Common myeloid progenitor, CD34-positive (primary cell): ENCODE data around the gene CNPY3.

Experiments
- CTCF ChIA-PET: fragments of 350-600 bp; sonication (Branson Sonifier 250); formaldehyde crosslinking; loops from one replicate; lab custom pipeline; 2021; ENCODE audit warnings: antibody characterized with exemption; lab: Charles Lee
- POLR2A ChIA-PET: fragments of 350-600 bp; sonication (Branson Sonifier 250); formaldehyde crosslinking; loops from one replicate; lab custom pipeline; 2021; ENCODE audit warnings: antibody characterized with exemption; lab: Charles Lee
- DNase-seq, 3 donors: peaks; one replicate each; pipeline versions ENCODE4 v3.0.0 to v3.0.0-alpha.2; 2013
- H3K27ac ChIP-seq, 2 experiments: 1 replicate in 1 of 2; 2 replicates in 1 of 2; pipeline ENCODE4 v1.7.0; 2013; ENCODE audit warnings: inconsistent platforms in 2 of 2, low read length in 2 of 2, mild to moderate bottlenecking in 2 of 2, low read depth in 1 of 2, moderate library complexity in 1 of 2; ENCODE audit not compliant: severe bottlenecking in 2 of 2, insufficient read depth in 1 of 2, poor library complexity in 1 of 2
- H3K27me3 ChIP-seq, 5 experiments: replicated peaks in 2 of 5; 1 replicate in 3 of 5; 2 replicates in 2 of 5; pipeline versions ENCODE4 v1.6.1 to v1.7.0; 2013; ENCODE audit warnings: low read length in 4 of 5, mild to moderate bottlenecking in 2 of 5, moderate library complexity in 2 of 5, inconsistent platforms in 1 of 5; ENCODE audit not compliant: insufficient read depth in 5 of 5, control insufficient read depth in 4 of 5
- H3K36me3 ChIP-seq, 4 experiments: 1 replicate in 2 of 4; 2 replicates in 2 of 4; pipeline versions ENCODE4 v1.6.1 to v1.7.0; 2013; ENCODE audit warnings: low read length in 3 of 4, control low read depth in 1 of 4, mild to moderate bottlenecking in 1 of 4; ENCODE audit not compliant: control insufficient read depth in 4 of 4, insufficient read depth in 4 of 4
- H3K4me1 ChIP-seq, 4 experiments: 1 replicate in 3 of 4; 2 replicates in 1 of 4; pipeline versions ENCODE4 v1.6.1 to v1.7.1; 2013; ENCODE audit warnings: low read length in 3 of 4, mild to moderate bottlenecking in 3 of 4, control low read depth in 1 of 4, inconsistent platforms in 1 of 4, moderate library complexity in 1 of 4; ENCODE audit not compliant: control insufficient read depth in 4 of 4, insufficient read depth in 4 of 4; ENCODE audit errors: control extremely low read depth in 1 of 4
- H3K4me3 ChIP-seq, 7 experiments: 1 replicate in 4 of 7; 2 replicates in 3 of 7; pipeline versions ENCODE4 v1.5.1 to v1.7.0; 2013; ENCODE audit warnings: mild to moderate bottlenecking in 7 of 7, low read length in 6 of 7, moderate library complexity in 6 of 7, inconsistent platforms in 2 of 7, low read depth in 2 of 7, control low read depth in 1 of 7; ENCODE audit not compliant: insufficient read depth in 4 of 7, control insufficient read depth in 1 of 7; ENCODE audit errors: extremely low read depth in 1 of 7
- H3K9me3 ChIP-seq, 5 experiments: 1 replicate in 4 of 5; 2 replicates in 1 of 5; pipeline versions ENCODE4 v1.6.1 to v1.7.1; 2013; ENCODE audit warnings: low read length in 4 of 5, mild to moderate bottlenecking in 2 of 5, inconsistent platforms in 1 of 5, low read depth in 1 of 5, moderate library complexity in 1 of 5; ENCODE audit not compliant: control insufficient read depth in 4 of 5, insufficient read depth in 2 of 5; ENCODE audit errors: control extremely low read depth in 1 of 5
- whole genome bisulfite sequencing: methylation state at CpG from one replicate; pipeline ENCODE4 v1.1.5; 2013; ENCODE audit not compliant: insufficient coverage; 5-methylcytosine and 5-hydroxymethylcytosine counted together

Gene CNPY3

DNA sequence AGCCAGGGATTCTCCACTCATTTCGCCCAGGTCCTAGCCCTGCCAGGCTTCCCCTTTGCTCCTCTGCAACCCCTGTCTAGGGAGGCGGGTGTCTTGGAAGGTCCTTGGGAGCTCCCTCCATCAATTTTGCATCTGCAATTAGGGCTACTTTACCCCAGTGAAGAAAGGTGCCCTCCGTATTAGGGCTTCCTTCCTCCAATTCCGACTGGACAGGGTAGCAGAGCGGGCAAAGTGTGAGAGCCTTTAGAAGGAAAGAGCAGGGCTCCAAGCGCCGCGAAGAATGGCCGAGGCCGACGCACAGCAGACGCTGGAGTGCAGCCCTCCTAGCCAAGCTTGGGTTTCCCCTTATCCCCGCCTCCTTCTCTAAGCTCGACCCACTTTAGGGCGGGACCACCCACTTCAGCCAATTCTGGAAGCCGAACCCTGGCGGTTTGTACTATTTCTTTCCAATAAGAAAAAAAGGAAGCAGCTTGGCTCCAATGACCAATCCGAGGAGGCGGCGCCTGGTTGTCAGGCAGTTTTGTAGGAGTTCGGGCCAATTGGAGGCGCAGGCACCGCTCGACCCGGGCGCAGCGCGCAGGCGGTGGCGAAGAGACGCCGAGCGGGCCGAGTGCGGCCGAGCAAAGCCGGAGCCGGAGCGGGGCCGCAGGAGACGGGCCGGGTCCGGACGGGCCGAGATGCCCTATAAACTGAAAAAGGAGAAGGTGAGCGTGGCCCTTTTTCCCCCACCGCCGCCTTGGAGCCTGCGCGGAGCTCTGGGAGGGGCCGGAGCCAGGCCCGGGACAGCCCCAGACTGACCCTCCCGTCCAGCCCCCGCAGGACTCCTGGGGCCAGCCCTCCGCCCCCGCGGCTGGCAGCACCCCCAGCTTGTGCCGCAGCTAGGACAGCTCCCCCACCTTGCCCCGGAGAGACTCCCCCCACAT is 55.0 kb downstream of the CNPY3 start, which contains the start of gene PPP2R5D:
TSS of gene PPP2R5D (plus strand) at position 570 of the 923 bp plus-strand sequence. CDS start at position 678, 108 bp downstream.
- H3K36me3 ChIP-seq: peaks cover 0 to 20% (median 16%) of the 10 kb centered on the region in 4 experiments
- DNase-seq: peak; percentile 99
- ChIA-PET CTCF (interaction anchor here (0.8 to 1.5 kb wide), 7 partner anchors 13 to 146 kb away, joined by 3 to 6 read pairs (median 3); partner anchors contain the start of genes CNPY3 and KLHDC3), POLR2A (interaction anchor here (1.1 to 1.4 kb wide), 2 partner anchors 45 to 55 kb away, joined by 3 to 7 read pairs; partner anchors contain the start of gene CNPY3)
- H3K4me1 ChIP-seq: peaks cover 9 to 31% (median 28%) of the 10 kb centered on the region in 4 experiments
- H3K27ac ChIP-seq: peak within 1 kb of the TSS; percentile 78 to 79
- 0% methylated on average over 34 of the region's 59 CpGs for WGBS
- H3K9me3 ChIP-seq: no peaks in the 10 kb centered on the region
- peak within 1 kb of the TSS; percentile 72 to 90 (median 81) for H3K4me3 ChIP-seq
- no peaks in the 10 kb centered on the region for H3K27me3 ChIP-seq

DNA sequence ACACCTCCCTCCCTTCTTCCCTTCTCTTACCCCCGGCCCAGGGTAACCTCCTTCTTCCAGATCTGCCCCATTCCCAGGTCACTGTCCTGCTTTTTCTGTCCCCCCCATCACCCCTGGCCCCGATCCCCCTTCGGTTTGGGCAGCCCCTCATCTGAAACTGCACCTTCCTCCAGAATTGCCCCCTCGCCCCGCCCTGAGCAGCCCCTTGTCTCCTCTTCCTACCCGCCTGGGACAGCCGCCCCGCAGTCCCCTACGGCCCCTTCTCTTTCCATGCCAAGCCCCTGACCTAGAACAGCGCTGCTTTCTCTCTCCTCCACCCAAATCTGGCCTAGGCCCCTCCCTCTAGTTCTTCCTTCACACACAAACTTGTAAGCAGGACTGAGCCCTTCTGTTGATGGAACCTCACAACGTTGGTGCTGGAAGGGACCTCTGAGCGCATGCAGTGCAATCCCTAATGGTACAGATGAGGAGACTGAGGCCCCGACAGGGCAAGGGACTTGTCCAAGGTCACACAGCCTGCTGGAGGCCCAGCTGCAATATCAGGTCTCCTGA is 55.7 kb downstream of the CNPY3 start:
- no peaks in the 10 kb centered on the region for H3K27me3 ChIP-seq
- POLR2A ChIA-PET: interaction anchor here (0.7 to 1.1 kb wide), 2 partner anchors 16 to 55 kb away, joined by 5 to 7 read pairs; partner anchors contain the start of gene CNPY3
- peaks cover 2 to 24% (median 21%) of the 10 kb centered on the region in 4 experiments for H3K4me1 ChIP-seq
- WGBS: 17% methylated on average over 9 of the region's 13 CpGs
- H3K36me3 ChIP-seq: peaks cover 0 to 27% (median 23%) of the 10 kb centered on the region in 4 experiments
- CTCF ChIA-PET: interaction anchor here (1.0 to 1.5 kb wide), 5 partner anchors 9 to 84 kb away, joined by 3 to 4 read pairs (median 3); partner anchors contain the start of gene CNPY3
- H3K27ac ChIP-seq: peak overlapping the region; percentile 78 to 79
- peak in 2 of 3 donors; percentile 42 to 49 for DNase-seq
- H3K9me3 ChIP-seq: no peaks in the 10 kb centered on the region
- peak overlapping the region; percentile 72 to 90 (median 81) for H3K4me3 ChIP-seq

- no peak overlapping the region for H3K4me3 ChIP-seq
- peaks cover 0 to 20% (median 17%) of the 10 kb centered on the region in 4 experiments for H3K4me1 ChIP-seq
- WGBS: 98% methylated on average over 5 of the region's 5 CpGs
- ChIA-PET POLR2A (no interaction called here), CTCF (interaction anchor here (0.6 to 1.4 kb wide), 4 partner anchors 8 to 1410 kb away, joined by 3 to 5 read pairs (median 4); partner anchors contain the start of gene PEX6)
- H3K27me3 ChIP-seq: no peaks in the 10 kb centered on the region
- no peaks in the 10 kb centered on the region for H3K9me3 ChIP-seq
- no peak overlapping the region for H3K27ac ChIP-seq
- H3K36me3 ChIP-seq: peaks cover 7 to 40% (median 33%) of the 10 kb centered on the region in 4 experiments
- DNase-seq: no peak
Observed at GRCh38 chr6:42987533-42988451, 58.5 kb downstream of the CNPY3 start.

DNA sequence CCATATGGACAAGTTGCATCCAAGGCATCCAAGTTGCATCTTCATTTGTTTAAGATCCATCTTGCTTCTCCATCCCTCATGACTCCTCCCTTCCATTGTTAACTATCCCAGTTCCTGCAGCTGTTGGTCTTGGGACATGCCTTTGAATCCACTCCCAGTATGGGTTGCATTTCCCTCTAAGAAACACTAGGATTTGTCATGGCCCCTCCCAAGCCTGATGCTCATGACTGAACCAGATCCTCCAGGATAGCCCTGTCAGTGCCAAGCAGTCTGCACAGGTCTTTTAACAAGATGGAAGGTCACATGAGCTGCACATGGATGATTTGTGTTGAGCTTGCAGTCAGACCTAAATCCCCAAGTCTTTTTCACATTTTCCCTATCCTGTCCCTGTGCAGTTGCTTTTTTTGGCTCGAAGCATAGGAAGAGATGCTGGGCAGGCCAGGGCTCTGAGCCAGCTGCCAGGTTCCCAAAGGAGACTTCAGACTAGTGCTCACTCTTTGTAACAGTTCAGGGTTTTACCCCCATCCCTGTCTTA is 59.3 kb downstream of the CNPY3 start:
- WGBS: 100% methylated on average over 1 of the region's 1 CpG
- ChIA-PET CTCF (interaction anchor here (1.0 to 1.4 kb wide), 3 partner anchors 8 to 19 kb away, joined by 4 to 5 read pairs (median 5); partner anchors contain the start of gene PEX6), POLR2A (no interaction called here)
- Histone ChIP-seq H3K27ac (no peak overlapping the region), H3K36me3 (peaks cover 7 to 43% (median 33%) of the 10 kb centered on the region in 4 experiments), H3K4me1 (peaks cover 0 to 19% (median 16%) of the 10 kb centered on the region in 4 experiments), H3K9me3 (no peaks in the 10 kb centered on the region), H3K27me3 (no peaks in the 10 kb centered on the region), H3K4me3 (no peak overlapping the region)
- no peak for DNase-seq
